ENCODE data around the gene RNU7-1.

The RNU7-1 gene

GRCh38 chr12:6938353-6939190, 5.0 kb upstream of the RNU7-1 start:
- DNase-seq = no peak

GRCh38 chr12:6939191-6939540, 4.5 kb upstream of the RNU7-1 start:
- no peak for DNase-seq

GRCh38 chr12:6941267-6941666, 2.3 kb upstream of the RNU7-1 start:
- no peak for DNase-seq

- DNase-seq = no peak
These were observed 1.8 kb upstream of the RNU7-1 start for GRCh38 chr12:6941782-6942181.

- no peak for DNase-seq
These were observed 1.3 kb upstream of the RNU7-1 start for GRCh38 chr12:6942331-6942665.

- peak; percentile 88 for DNase-seq
These were observed 261 bp upstream of the RNU7-1 start for GRCh38 chr12:6943389-6943721.

- DNase-seq = peak; percentile 94
These were observed 968 bp downstream of the RNU7-1 start for GRCh38 chr12:6944381-6945186.

- DNase-seq = no peak
These were observed 2.0 kb downstream of the RNU7-1 start for GRCh38 chr12:6945613-6946012.

- DNase-seq = peak in 1 of 2 experiments; percentile 39
These were observed 2.7 kb downstream of the RNU7-1 start for GRCh38 chr12:6946033-6946919.

GRCh38 chr12:6946920-6947374, 3.3 kb downstream of the RNU7-1 start:
- no peak for DNase-seq

- no peak for DNase-seq
These were observed 4.0 kb downstream of the RNU7-1 start for GRCh38 chr12:6947615-6948014.

GRCh38 chr12:6948873-6949594, 5.4 kb downstream of the RNU7-1 start:
- DNase-seq = no peak

GRCh38 chr12:6950401-6950801, 6.8 kb downstream of the RNU7-1 start:
- DNase-seq = no peak

- DNase-seq = no peak
These were observed 7.4 kb downstream of the RNU7-1 start, which contains the start of gene PTPN6 for GRCh38 chr12:6950811-6951540. TSS of gene PTPN6 (plus strand) at chr12:6951356. CDS start at chr12:6951513, 157 bp downstream.

GRCh38 chr12:6951551-6952120, 8.0 kb downstream of the RNU7-1 start:
- DNase-seq = no peak

GRCh38 chr12:6952121-6952862, 8.7 kb downstream of the RNU7-1 start:
- DNase-seq = no peak

- DNase-seq = no peak
These were observed 9.3 kb downstream of the RNU7-1 start for GRCh38 chr12:6952863-6953441.

- DNase-seq = no peak
These were observed 10.1 kb downstream of the RNU7-1 start for GRCh38 chr12:6953442-6954315.

Data from NCI-H1930 (cell line).